ENCODE results near the gene DBN1.

- TF ChIP-seq, protein P1, sequence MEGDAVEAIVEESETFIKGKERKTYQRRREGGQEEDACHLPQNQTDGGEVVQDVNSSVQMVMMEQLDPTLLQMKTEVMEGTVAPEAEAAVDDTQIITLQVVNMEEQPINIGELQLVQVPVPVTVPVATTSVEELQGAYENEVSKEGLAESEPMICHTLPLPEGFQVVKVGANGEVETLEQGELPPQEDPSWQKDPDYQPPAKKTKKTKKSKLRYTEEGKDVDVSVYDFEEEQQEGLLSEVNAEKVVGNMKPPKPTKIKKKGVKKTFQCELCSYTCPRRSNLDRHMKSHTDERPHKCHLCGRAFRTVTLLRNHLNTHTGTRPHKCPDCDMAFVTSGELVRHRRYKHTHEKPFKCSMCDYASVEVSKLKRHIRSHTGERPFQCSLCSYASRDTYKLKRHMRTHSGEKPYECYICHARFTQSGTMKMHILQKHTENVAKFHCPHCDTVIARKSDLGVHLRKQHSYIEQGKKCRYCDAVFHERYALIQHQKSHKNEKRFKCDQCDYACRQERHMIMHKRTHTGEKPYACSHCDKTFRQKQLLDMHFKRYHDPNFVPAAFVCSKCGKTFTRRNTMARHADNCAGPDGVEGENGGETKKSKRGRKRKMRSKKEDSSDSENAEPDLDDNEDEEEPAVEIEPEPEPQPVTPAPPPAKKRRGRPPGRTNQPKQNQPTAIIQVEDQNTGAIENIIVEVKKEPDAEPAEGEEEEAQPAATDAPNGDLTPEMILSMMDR (IDR thresholded peaks at IDR 0.05), result no peak
- TF ChIP-seq POLR2A (IDR thresholded peaks at IDR 0.05), result no peak
These were observed 42.5 kb downstream of the DBN1 start for GRCh38 chr5:177430972-177431316.
